GM12878 (cell line): ENCODE data around the gene THOC6. TPM values are rescaled to one million over a fixed set of nuclear protein-coding genes. Genes with fewer than 3 reads are reported as not detected.

Source experiments
- ATAC-seq: fragments of 200-7000 bp; cut with Tn5 transposase; 3 replicates; pipeline ENCODE4 v1.9.1; 2020; ENCODE audit warnings: mild to moderate bottlenecking, moderate library complexity
- BruUV-seq: library from RNA; stranded (reverse); fragments of 400-500 nt; replicated peaks from 2 replicates; lab custom pipeline; 2021; lab: Mats Ljungman, UMichigan
- CTCF ChIA-PET: fragments of 300-600 bp; sonication (Branson Sonifier 250); formaldehyde crosslinking; extraction: SDS; loops from one replicate; lab custom pipeline; 2021; ENCODE audit warnings: inconsistent platforms; lab: Yijun Ruan, JAX
- POLR2A ChIA-PET: fragments of 350-600 bp; formaldehyde crosslinking; extraction: SDS; loops from one replicate; lab custom pipeline; 2021; ENCODE audit warnings: inconsistent platforms; lab: Charles Lee
- RAD21 ChIA-PET: fragments of 300-600 bp; sonication (Branson Sonifier 250); formaldehyde crosslinking; loops from one replicate; lab custom pipeline; 2023; ENCODE audit warnings: antibody characterized with exemption; ENCODE audit not compliant: unreplicated experiment; lab: Charles Lee
- SMC1A ChIA-PET: fragments of 300-600 bp; sonication (Branson Sonifier 250); formaldehyde crosslinking; loops from one replicate; lab custom pipeline; 2023; ENCODE audit not compliant: unreplicated experiment, uncharacterized antibody; lab: Charles Lee
- DNase-seq: peaks from one replicate; pipeline ENCODE4 v3.0.0-alpha.2; 2011; ENCODE audit warnings: low read depth, low spot score
- FAIRE-seq: peaks from 3 replicates; lab custom pipeline; 2011; peaks lifted over from hg19 to GRCh38; lab: Jason Lieb, UNC
- H2AFZ ChIP-seq: 2 replicates; pipeline ENCODE4 v1.6.0; 2011; ENCODE audit warnings: low read depth, low read length, control low read depth; ENCODE audit not compliant: control insufficient read depth
- H3K27ac ChIP-seq: 2 replicates; pipeline ENCODE4 v1.5.1; 2011; ENCODE audit warnings: control low read depth; ENCODE audit not compliant: control insufficient read depth, insufficient read depth
- H3K27me3 ChIP-seq, 2 experiments: replicated peaks in 1 of 2; 2 replicates each; pipeline versions ENCODE4 v1.6.0 to v1.6.1; 2011; ENCODE audit warnings: low read length in 1 of 2; ENCODE audit not compliant: control insufficient read depth in 2 of 2, insufficient read depth in 2 of 2
- H3K36me3 ChIP-seq, 2 experiments: 2 replicates each; pipeline ENCODE4 v1.5.1; 2011; ENCODE audit warnings: low read length in 1 of 2; ENCODE audit not compliant: control insufficient read depth in 2 of 2, insufficient read depth in 2 of 2
- H3K4me1 ChIP-seq: 2 replicates; pipeline ENCODE4 v1.6.1; 2011; ENCODE audit warnings: mild to moderate bottlenecking, low read length, moderate library complexity, mixed read lengths; ENCODE audit not compliant: control insufficient read depth, insufficient read depth
- H3K4me2 ChIP-seq: 2 replicates; pipeline ENCODE4 v1.6.0; 2011; ENCODE audit warnings: control low read depth; ENCODE audit not compliant: control insufficient read depth, insufficient read depth
- H3K4me3 ChIP-seq: fragments of 200-600 bp; sonication (generic); 2 replicates; pipeline ENCODE4 v1.5.1; 2016
- H3K79me2 ChIP-seq: 2 replicates; pipeline ENCODE4 v1.6.0; 2011; ENCODE audit warnings: low read length; ENCODE audit not compliant: control insufficient read depth, insufficient read depth
- H3K9ac ChIP-seq: 2 replicates; pipeline ENCODE4 v1.8.0; 2011; ENCODE audit warnings: low read length, control low read depth, mixed read lengths; ENCODE audit not compliant: control insufficient read depth, insufficient read depth
- H3K9me3 ChIP-seq: replicated peaks from 3 replicates; pipeline ENCODE4 v1.5.1; 2011; ENCODE audit warnings: mild to moderate bottlenecking, low read length; ENCODE audit not compliant: control insufficient read depth, insufficient read depth
- H4K20me1 ChIP-seq: 2 replicates; pipeline ENCODE4 v1.6.0; 2011; ENCODE audit not compliant: control insufficient read depth, insufficient read depth
- MTA3 ChIP-seq: IDR thresholded peaks from 2 replicates; pipeline ENCODE4 v1.6.1; 2012; ENCODE audit warnings: low read length, inconsistent platforms, borderline replicate concordance
- RELB ChIP-seq: fragments of 450-650 bp; IDR thresholded peaks from 2 replicates; pipeline ENCODE4 v1.6.1; 2017; ENCODE audit warnings: low read depth, mild to moderate bottlenecking, moderate library complexity
- WGBS: methylation state at CpG from one replicate; pipeline ENCODE4 v1.1.6; 2016; ENCODE audit warnings: low lambda C conversion rate; ENCODE audit not compliant: insufficient replicate concordance, insufficient coverage; ENCODE audit errors: missing lambda C conversion rate; 5-methylcytosine and 5-hydroxymethylcytosine counted together
- in situ Hi-C: fragments of 300-500 bp; cut with MboI; formaldehyde crosslinking; loops from 9 replicates; pipeline ENCODE4 v1.14.3; 2018; ENCODE audit warnings: mixed read lengths
- intact Hi-C: fragments of 100-400 bp; cut with micrococcal nuclease; formaldehyde crosslinking; loops from one replicate; pipeline ENCODE4 v1.14.2; 2022; ENCODE audit not compliant: unreplicated experiment
- polyA plus RNA-seq, 11 experiments: library from polyadenylated mRNA; depleted of rRNA in 4 of 11; unstranded in 6 of 11; stranded (reverse) in 5 of 11; fragments of >200 nt; fragmentation: Nextera tagmentation in 4 of 11; fragmentation: Illumina TruSeq in 1 of 11; extraction: Ambion mirVana in 4 of 11; extraction: Trizol in 1 of 11; gene quantifications; 1 replicate in 1 of 11; 2 replicates in 10 of 11; pipeline versions ENCODE4 v1.2.1 to v1.2.3, GENCODE V29; 2011 to 2016; ENCODE audit warnings: inconsistent platforms in 2 of 11, missing spikeins in 2 of 11, low read depth in 1 of 11
- total RNA-seq, 4 experiments: library from RNA; depleted of rRNA in 3 of 4; stranded (reverse); fragments of >200 nt in 3 of 4; fragmentation: Illumina TruSeq in 1 of 4; extraction: Trizol in 1 of 4; gene quantifications; 2 replicates each; pipeline versions ENCODE4 v1.2.1 to v1.2.3, GENCODE V29; 2013 to 2021
- TF ChIP-seq, protein P1 (sequence below): fragments of 450-650 bp; IDR thresholded peaks from 2 replicates; pipeline ENCODE4 v1.6.1; 2017; ENCODE audit warnings: antibody characterized with exemption, mild to moderate bottlenecking, moderate library complexity
- TF ChIP-seq, protein P2 (sequence below): fragments of 150-350 bp; IDR thresholded peaks from 2 replicates; pipeline ENCODE4 v1.6.1; 2016; ENCODE audit warnings: low read depth, low read length

Gene THOC6
- total and polyA plus RNA-seq, 10 of the 15 experiments (the other 5 are each of a cell fraction or from before 2014, with no cell fraction given) = 1.0 to 54.4 (median 27.9) TPM

DNA sequence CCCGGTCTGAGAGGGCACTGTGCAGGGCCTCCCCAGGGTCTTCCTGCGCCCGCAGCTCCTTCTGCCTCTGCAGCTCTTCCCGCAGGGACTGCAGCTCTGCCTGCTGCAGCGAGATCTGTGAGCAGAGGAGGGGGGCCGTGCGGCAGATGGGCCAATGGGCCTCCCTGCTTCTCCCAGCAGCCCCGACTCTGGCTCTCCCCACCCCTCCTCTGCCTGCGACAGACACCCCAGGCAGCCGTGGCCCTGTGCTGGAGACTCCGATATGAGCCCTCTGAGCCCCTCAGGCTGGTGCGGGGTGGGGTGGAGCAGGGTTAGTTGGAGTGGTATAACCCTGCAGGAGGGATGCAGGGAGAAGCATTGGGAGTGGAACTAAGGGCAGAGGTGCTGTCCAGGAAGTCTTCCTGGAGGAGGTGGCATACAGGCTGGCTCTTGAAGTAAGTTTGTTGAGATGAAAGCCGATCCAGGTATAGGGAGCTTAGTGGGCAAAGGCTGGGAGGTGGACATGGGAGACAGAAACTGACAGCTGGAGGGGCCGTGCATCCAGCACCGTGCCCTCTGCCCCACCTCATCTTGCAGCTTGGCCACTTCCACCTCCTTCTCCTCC, 5.0 kb downstream of the THOC6 start:
- CTCF ChIA-PET = interaction anchor here (0.6 to 18.2 kb wide), 24 partner anchors 9 to 139 kb away, joined by 3 to 421 read pairs (median 5); partner anchors contain the start of genes TNFRSF12A and ZNF213
- no peak for TF ChIP-seq MTA3
- TF ChIP-seq, protein P1, sequence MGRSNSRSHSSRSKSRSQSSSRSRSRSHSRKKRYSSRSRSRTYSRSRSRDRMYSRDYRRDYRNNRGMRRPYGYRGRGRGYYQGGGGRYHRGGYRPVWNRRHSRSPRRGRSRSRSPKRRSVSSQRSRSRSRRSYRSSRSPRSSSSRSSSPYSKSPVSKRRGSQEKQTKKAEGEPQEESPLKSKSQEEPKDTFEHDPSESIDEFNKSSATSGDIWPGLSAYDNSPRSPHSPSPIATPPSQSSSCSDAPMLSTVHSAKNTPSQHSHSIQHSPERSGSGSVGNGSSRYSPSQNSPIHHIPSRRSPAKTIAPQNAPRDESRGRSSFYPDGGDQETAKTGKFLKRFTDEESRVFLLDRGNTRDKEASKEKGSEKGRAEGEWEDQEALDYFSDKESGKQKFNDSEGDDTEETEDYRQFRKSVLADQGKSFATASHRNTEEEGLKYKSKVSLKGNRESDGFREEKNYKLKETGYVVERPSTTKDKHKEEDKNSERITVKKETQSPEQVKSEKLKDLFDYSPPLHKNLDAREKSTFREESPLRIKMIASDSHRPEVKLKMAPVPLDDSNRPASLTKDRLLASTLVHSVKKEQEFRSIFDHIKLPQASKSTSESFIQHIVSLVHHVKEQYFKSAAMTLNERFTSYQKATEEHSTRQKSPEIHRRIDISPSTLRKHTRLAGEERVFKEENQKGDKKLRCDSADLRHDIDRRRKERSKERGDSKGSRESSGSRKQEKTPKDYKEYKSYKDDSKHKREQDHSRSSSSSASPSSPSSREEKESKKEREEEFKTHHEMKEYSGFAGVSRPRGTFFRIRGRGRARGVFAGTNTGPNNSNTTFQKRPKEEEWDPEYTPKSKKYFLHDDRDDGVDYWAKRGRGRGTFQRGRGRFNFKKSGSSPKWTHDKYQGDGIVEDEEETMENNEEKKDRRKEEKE = no peak
- TF ChIP-seq RELB = no peak
- TF ChIP-seq, protein P2, sequence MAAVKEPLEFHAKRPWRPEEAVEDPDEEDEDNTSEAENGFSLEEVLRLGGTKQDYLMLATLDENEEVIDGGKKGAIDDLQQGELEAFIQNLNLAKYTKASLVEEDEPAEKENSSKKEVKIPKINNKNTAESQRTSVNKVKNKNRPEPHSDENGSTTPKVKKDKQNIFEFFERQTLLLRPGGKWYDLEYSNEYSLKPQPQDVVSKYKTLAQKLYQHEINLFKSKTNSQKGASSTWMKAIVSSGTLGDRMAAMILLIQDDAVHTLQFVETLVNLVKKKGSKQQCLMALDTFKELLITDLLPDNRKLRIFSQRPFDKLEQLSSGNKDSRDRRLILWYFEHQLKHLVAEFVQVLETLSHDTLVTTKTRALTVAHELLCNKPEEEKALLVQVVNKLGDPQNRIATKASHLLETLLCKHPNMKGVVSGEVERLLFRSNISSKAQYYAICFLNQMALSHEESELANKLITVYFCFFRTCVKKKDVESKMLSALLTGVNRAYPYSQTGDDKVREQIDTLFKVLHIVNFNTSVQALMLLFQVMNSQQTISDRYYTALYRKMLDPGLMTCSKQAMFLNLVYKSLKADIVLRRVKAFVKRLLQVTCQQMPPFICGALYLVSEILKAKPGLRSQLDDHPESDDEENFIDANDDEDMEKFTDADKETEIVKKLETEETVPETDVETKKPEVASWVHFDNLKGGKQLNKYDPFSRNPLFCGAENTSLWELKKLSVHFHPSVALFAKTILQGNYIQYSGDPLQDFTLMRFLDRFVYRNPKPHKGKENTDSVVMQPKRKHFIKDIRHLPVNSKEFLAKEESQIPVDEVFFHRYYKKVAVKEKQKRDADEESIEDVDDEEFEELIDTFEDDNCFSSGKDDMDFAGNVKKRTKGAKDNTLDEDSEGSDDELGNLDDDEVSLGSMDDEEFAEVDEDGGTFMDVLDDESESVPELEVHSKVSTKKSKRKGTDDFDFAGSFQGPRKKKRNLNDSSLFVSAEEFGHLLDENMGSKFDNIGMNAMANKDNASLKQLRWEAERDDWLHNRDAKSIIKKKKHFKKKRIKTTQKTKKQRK = no peak
- RAD21 ChIA-PET = interaction anchor here (1.0 to 6.5 kb wide), 9 partner anchors 9 to 101 kb away, joined by 4 to 94 read pairs (median 8); partner anchors contain the start of genes KREMEN2 and TNFRSF12A
- Histone ChIP-seq H3K36me3 (peaks cover 4 to 7% of the 10 kb centered on the region in 2 experiments; a peak in 3 of 4 replicates), H3K27ac (no peak overlapping the region), H3K27me3 (peaks cover 7 to 8% of the 10 kb centered on the region in 2 experiments), H4K20me1 (0 out of 2 replicates have a peak, but pooled peaks cover 3% of the 10 kb centered on the region), H3K79me2 (no peaks in the 10 kb centered on the region), H3K9me3 (no peaks in the 10 kb centered on the region), H2AFZ (no peak overlapping the region), H3K4me2 (no peak overlapping the region), H3K9ac (no peak overlapping the region), H3K4me1 (peaks cover 6% of the 10 kb centered on the region), H3K4me3 (no peak overlapping the region)
- no peak for FAIRE-seq
- in situ Hi-C loops = no loop called here
- POLR2A ChIA-PET = interaction anchor here (0.6 to 1.4 kb wide), 6 partner anchors 21 to 1973 kb away, joined by 3 to 4 read pairs (median 3); no protein-coding TSS in a partner anchor
- WGBS = 27% methylated on average over 15 of the region's 15 CpGs
- BruUV-seq = no TSS peak
- no peak for DNase-seq
- intact Hi-C loops = loop anchor here (1.0 kb wide), 1 partner anchor 26 kb away; no protein-coding TSS in a partner anchor
- ATAC-seq = no peak
- SMC1A ChIA-PET = interaction anchor here (1.2 to 10.1 kb wide), 6 partner anchors 14 to 103 kb away, joined by 3 to 91 read pairs (median 4); no protein-coding TSS in a partner anchor
